ENCODE data around the gene LRMDA. TPM values are rescaled to one million over a fixed set of nuclear protein-coding genes. Genes with fewer than 3 reads are reported as not detected.
A peak's percentile ranks its signal among the peaks of the same experiment; 100 is the strongest.

The LRMDA gene
- total RNA-seq, 1 donor from 2014 or later = 0.96 TPM

- H3K4me1 ChIP-seq = peaks cover 0 to 5% of the 10 kb centered on the region in 2 donors
- H3K4me3 ChIP-seq = no peak overlapping the region
- no peaks in the 10 kb centered on the region for H3K36me3 ChIP-seq
- TF ChIP-seq, protein P1, sequence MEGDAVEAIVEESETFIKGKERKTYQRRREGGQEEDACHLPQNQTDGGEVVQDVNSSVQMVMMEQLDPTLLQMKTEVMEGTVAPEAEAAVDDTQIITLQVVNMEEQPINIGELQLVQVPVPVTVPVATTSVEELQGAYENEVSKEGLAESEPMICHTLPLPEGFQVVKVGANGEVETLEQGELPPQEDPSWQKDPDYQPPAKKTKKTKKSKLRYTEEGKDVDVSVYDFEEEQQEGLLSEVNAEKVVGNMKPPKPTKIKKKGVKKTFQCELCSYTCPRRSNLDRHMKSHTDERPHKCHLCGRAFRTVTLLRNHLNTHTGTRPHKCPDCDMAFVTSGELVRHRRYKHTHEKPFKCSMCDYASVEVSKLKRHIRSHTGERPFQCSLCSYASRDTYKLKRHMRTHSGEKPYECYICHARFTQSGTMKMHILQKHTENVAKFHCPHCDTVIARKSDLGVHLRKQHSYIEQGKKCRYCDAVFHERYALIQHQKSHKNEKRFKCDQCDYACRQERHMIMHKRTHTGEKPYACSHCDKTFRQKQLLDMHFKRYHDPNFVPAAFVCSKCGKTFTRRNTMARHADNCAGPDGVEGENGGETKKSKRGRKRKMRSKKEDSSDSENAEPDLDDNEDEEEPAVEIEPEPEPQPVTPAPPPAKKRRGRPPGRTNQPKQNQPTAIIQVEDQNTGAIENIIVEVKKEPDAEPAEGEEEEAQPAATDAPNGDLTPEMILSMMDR (IDR thresholded peaks at IDR 0.05) = no peak
- H3K27ac ChIP-seq = no peak overlapping the region
- H3K9me3 ChIP-seq = no peaks in the 10 kb centered on the region
- peak in 1 of 2 donors; percentile 66 for DNase-seq (ENCODE audit: low spot score in 2 of 2)
- no peaks in the 10 kb centered on the region for H3K27me3 ChIP-seq
- intact Hi-C loops (cut with DNase I) = no loop called here
Measured at GRCh38 chr10:75497997-75498883, 66.8 kb downstream of the LRMDA start.

GRCh38 chr10:75498884-75499350, 67.5 kb downstream of the LRMDA start:
- DNase-seq (ENCODE audit: low spot score in 2 of 2) = no peak
- H3K27me3 ChIP-seq = no peaks in the 10 kb centered on the region
- H3K36me3 ChIP-seq = no peaks in the 10 kb centered on the region
- TF ChIP-seq, protein P1 (IDR thresholded peaks at IDR 0.05) = no peak
- H3K27ac ChIP-seq = no peak overlapping the region
- H3K9me3 ChIP-seq = no peaks in the 10 kb centered on the region
- no peak overlapping the region for H3K4me3 ChIP-seq
- intact Hi-C loops (cut with DNase I) = no loop called here
- H3K4me1 ChIP-seq = peaks cover 0 to 5% of the 10 kb centered on the region in 2 donors

GRCh38 chr10:75499556-75500160, 68.2 kb downstream of the LRMDA start:
- no peak for DNase-seq (ENCODE audit: low spot score in 2 of 2)
- H3K4me3 ChIP-seq = no peak overlapping the region
- intact Hi-C loops (cut with DNase I) = no loop called here
- H3K4me1 ChIP-seq = peaks cover 0 to 5% of the 10 kb centered on the region in 2 donors
- H3K27ac ChIP-seq = no peak overlapping the region
- H3K27me3 ChIP-seq = no peaks in the 10 kb centered on the region
- no peaks in the 10 kb centered on the region for H3K36me3 ChIP-seq
- TF ChIP-seq, protein P1 (IDR thresholded peaks at IDR 0.05) = no peak
- H3K9me3 ChIP-seq = no peaks in the 10 kb centered on the region

GRCh38 chr10:75502389-75502788, 71.0 kb downstream of the LRMDA start:
- Histone ChIP-seq H3K27me3 (no peaks in the 10 kb centered on the region), H3K27ac (no peak overlapping the region), H3K4me3 (no peak overlapping the region), H3K9me3 (no peaks in the 10 kb centered on the region), H3K36me3 (no peaks in the 10 kb centered on the region), H3K4me1 (peaks cover 2 to 5% of the 10 kb centered on the region in 2 donors)
- intact Hi-C loops (cut with DNase I) = no loop called here
- TF ChIP-seq, protein P1 (IDR thresholded peaks at IDR 0.05) = no peak
- DNase-seq (ENCODE audit: low spot score in 2 of 2) = no peak

DNA sequence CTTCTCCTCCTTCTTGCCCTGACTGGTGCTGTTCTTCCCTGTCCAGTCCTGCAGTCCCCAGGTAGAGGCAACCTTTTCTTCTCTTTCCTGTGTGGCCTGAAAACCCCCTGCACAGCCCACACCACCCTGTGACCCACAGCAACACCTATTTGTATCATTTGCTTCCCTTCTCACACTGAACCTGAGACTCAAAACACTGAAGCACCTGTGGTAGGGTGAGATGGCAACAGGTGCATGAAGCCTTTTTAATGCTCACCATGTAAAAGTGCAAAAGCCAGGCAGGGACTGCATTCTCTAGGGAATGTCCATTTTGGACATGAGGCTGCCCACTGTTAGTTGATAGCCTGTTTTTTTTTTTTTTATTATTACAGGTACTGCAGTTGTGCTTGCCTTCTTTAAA, 71.4 kb downstream of the LRMDA start:
- Histone ChIP-seq H3K9me3 (no peaks in the 10 kb centered on the region), H3K4me1 (peaks cover 3 to 6% of the 10 kb centered on the region in 2 donors), H3K4me3 (no peak overlapping the region), H3K27ac (no peak overlapping the region), H3K27me3 (no peaks in the 10 kb centered on the region), H3K36me3 (no peaks in the 10 kb centered on the region)
- TF ChIP-seq, protein P1 (IDR thresholded peaks at IDR 0.05) = no peak
- no peak for DNase-seq (ENCODE audit: low spot score in 2 of 2)
- intact Hi-C loops (cut with DNase I) = no loop called here

All from ascending aorta (tissue), 2 donors.